Right atrium auricular region (tissue), 2 donors: ENCODE results near the gene TTC7B. TPM values are rescaled to one million over a fixed set of nuclear protein-coding genes. Genes with fewer than 3 reads are reported as not detected.

Source experiments
- DNase-seq: peaks from one replicate; pipeline ENCODE4 v3.0.0-alpha.2; 2019; ENCODE audit warnings: low spot score
- H3K27ac ChIP-seq, 2 donors: fragments of 200-600 bp; sonication (generic); 1 replicate in 1 of 2; 2 replicates in 1 of 2; pipeline ENCODE4 v1.5.1; 2016 to 2019
- H3K27me3 ChIP-seq, 2 donors: fragments of 200-600 bp; sonication (generic); one replicate each; pipeline versions ENCODE4 v1.5.1 to v1.6.0; 2017 to 2019
- H3K36me3 ChIP-seq: fragments of 200-600 bp; sonication (generic); one replicate; pipeline ENCODE4 v1.5.1; 2016
- H3K4me1 ChIP-seq, 2 donors: fragments of 200-600 bp; sonication (generic); one replicate each; pipeline versions ENCODE4 v1.5.1 to v1.6.0; 2017 to 2019
- H3K4me3 ChIP-seq, 2 donors: fragments of 200-600 bp; sonication (generic); 1 replicate in 1 of 2; 2 replicates in 1 of 2; pipeline ENCODE4 v1.5.1; 2017 to 2019; ENCODE audit warnings: mild to moderate bottlenecking in 1 of 2, moderate library complexity in 1 of 2
- H3K9me3 ChIP-seq, 2 donors: fragments of 200-600 bp; sonication (generic); one replicate each; pipeline ENCODE4 v1.5.1; 2019
- total RNA-seq, 2 donors: library from RNA; depleted of rRNA; stranded (reverse); fragments of >200 nt; gene quantifications; one replicate each; pipeline ENCODE4 v1.1.0, GENCODE V29; 2016
- TF ChIP-seq, protein P1 (sequence below), 2 donors: fragments of 200-600 bp; sonication (generic); IDR thresholded peaks; one replicate each; pipeline ENCODE4 v1.5.1; 2019; ENCODE audit warnings: antibody characterized with exemption in 2 of 2

TTC7B gene
- total RNA-seq, 2 donors from 2014 or later: 45.5 to 57.3 TPM

- Histone ChIP-seq H3K27me3 (no peaks in the 10 kb centered on the region), H3K9me3 (no peaks in the 10 kb centered on the region), H3K4me1 (peaks cover 0 to 31% of the 10 kb centered on the region in 2 donors), H3K27ac (peak overlapping the region; percentile 73 to 77), H3K4me3 (no peak overlapping the region), H3K36me3 (no peaks in the 10 kb centered on the region)
- TF ChIP-seq, protein P1, sequence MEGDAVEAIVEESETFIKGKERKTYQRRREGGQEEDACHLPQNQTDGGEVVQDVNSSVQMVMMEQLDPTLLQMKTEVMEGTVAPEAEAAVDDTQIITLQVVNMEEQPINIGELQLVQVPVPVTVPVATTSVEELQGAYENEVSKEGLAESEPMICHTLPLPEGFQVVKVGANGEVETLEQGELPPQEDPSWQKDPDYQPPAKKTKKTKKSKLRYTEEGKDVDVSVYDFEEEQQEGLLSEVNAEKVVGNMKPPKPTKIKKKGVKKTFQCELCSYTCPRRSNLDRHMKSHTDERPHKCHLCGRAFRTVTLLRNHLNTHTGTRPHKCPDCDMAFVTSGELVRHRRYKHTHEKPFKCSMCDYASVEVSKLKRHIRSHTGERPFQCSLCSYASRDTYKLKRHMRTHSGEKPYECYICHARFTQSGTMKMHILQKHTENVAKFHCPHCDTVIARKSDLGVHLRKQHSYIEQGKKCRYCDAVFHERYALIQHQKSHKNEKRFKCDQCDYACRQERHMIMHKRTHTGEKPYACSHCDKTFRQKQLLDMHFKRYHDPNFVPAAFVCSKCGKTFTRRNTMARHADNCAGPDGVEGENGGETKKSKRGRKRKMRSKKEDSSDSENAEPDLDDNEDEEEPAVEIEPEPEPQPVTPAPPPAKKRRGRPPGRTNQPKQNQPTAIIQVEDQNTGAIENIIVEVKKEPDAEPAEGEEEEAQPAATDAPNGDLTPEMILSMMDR (IDR thresholded peaks at IDR 0.05): no peak
- peak; percentile 76 for DNase-seq
Observed at GRCh38 chr14:90510159-90510558, 306.1 kb downstream of the TTC7B start.

DNA sequence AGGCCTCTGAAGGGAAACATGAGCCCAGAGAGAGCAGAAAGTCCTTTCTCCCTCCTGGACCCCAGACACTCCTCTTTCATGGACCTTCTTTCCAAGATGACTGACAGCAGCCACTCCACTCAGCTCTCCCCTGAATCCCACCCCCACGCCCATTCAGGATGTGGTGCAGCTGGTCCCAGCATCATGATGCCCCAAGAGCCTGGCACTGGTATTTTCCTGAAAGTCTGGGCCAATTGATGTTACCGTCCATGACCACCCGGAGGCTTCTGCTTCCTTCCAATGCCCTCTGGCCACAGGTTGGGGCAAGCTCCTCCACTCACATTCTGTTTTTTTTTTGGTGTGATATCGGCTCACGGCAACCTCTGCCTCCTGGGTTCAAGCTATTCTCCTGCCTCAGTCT is 306.8 kb downstream of the TTC7B start:
- Histone ChIP-seq H3K9me3 (no peaks in the 10 kb centered on the region), H3K27me3 (no peaks in the 10 kb centered on the region), H3K27ac (peak overlapping the region; percentile 73 to 77), H3K4me3 (no peak overlapping the region), H3K36me3 (no peaks in the 10 kb centered on the region), H3K4me1 (peaks cover 0 to 31% of the 10 kb centered on the region in 2 donors)
- TF ChIP-seq, protein P1 (IDR thresholded peaks at IDR 0.05): no peak
- DNase-seq: no peak

DNA sequence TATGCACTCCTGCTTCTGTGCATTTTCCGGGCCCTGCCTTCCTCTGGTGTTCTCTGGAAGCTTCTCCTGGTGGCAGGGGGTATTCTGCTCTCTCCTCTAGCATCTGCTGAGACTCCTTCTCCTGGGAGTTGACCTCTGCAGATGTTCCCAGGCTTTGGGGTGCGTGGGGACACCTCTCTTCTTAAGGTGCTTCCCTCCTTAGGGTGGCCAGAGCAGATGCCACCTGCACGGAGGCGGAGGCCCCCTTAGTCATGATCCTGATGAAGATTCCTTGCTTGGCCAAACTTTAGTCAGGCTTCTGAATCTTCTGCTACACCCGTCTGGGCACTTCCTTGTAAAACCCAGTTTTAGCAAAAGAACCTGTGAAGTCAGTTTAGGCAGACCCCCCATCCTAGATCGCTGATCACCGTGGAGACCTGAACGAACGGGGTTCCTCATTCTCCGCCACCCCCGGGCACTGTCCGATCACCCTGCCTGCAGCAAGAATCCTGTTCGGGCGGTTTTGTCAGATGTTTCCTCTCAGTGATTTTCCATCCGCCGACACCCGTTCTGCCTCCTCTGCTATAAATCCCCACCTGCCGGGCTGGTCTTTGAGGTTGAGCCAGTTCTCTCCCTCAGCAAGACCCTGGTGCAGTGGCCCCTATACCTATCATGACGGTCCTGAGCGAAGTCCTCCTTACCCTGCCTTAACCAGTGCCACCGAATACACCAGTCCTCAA is 307.5 kb downstream of the TTC7B start:
- no peaks in the 10 kb centered on the region for H3K9me3 ChIP-seq
- no peaks in the 10 kb centered on the region for H3K36me3 ChIP-seq
- H3K4me3 ChIP-seq: no peak overlapping the region
- no peaks in the 10 kb centered on the region for H3K27me3 ChIP-seq
- H3K27ac ChIP-seq: peak overlapping the region in 1 of 2 donors; percentile 77
- TF ChIP-seq, protein P1 (IDR thresholded peaks at IDR 0.05): no peak
- peaks cover 0 to 24% of the 10 kb centered on the region in 2 donors for H3K4me1 ChIP-seq
- DNase-seq: no peak

GRCh38 chr14:90508036-90508435 is 308.2 kb downstream of the TTC7B start:
- Histone ChIP-seq H3K4me3 (no peak overlapping the region), H3K4me1 (peaks cover 0 to 18% of the 10 kb centered on the region in 2 donors), H3K9me3 (no peaks in the 10 kb centered on the region), H3K27ac (peak overlapping the region in 1 of 2 donors; percentile 12), H3K36me3 (no peaks in the 10 kb centered on the region), H3K27me3 (no peaks in the 10 kb centered on the region)
- no peak for DNase-seq
- TF ChIP-seq, protein P1 (IDR thresholded peaks at IDR 0.05): no peak

DNA sequence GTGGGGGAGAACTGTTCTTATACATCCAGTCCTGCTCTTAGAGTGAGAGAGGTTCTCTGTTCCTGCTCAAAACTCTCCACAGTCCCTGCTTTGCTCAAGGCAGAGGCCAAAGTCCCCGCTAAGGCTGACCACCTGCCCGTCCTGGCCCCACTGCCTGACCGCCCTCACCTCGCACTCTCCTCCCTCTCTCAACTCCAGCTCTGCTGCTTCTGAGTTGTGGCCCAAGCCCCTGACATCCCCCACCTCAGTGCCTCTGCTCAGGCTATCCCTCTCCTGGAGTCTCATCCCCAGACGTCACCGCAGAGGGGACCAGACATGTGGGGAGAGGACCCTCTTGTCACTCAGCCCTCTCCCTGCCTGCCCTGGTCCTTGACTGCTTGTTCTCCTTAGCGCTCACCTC is 308.8 kb downstream of the TTC7B start:
- TF ChIP-seq, protein P1 (IDR thresholded peaks at IDR 0.05): no peak

GRCh38 chr14:90506748-90507147 is 309.5 kb downstream of the TTC7B start:
- Histone ChIP-seq H3K36me3 (no peaks in the 10 kb centered on the region), H3K4me1 (peaks cover 0 to 5% of the 10 kb centered on the region in 2 donors), H3K9me3 (no peaks in the 10 kb centered on the region), H3K27ac (no peak overlapping the region), H3K27me3 (no peaks in the 10 kb centered on the region), H3K4me3 (no peak overlapping the region)
- TF ChIP-seq, protein P1 (IDR thresholded peaks at IDR 0.05): no peak
- no peak for DNase-seq

More for the DNA sequence above, 308.8 kb downstream of the TTC7B start:
- Histone ChIP-seq H3K4me1 (peaks cover 0 to 12% of the 10 kb centered on the region in 2 donors), H3K9me3 (no peaks in the 10 kb centered on the region), H3K4me3 (no peak overlapping the region), H3K27ac (no peak overlapping the region), H3K27me3 (no peaks in the 10 kb centered on the region), H3K36me3 (no peaks in the 10 kb centered on the region)
- no peak for DNase-seq
